CD4-positive, alpha-beta T cell treated with Interferon gamma for 1 hour (primary cell): ENCODE results near the gene CACUL1.

Source experiments
- DNase-seq: peaks from one replicate; pipeline ENCODE4 v3.0.0-alpha.2; 2020

The CACUL1 gene

DNA sequence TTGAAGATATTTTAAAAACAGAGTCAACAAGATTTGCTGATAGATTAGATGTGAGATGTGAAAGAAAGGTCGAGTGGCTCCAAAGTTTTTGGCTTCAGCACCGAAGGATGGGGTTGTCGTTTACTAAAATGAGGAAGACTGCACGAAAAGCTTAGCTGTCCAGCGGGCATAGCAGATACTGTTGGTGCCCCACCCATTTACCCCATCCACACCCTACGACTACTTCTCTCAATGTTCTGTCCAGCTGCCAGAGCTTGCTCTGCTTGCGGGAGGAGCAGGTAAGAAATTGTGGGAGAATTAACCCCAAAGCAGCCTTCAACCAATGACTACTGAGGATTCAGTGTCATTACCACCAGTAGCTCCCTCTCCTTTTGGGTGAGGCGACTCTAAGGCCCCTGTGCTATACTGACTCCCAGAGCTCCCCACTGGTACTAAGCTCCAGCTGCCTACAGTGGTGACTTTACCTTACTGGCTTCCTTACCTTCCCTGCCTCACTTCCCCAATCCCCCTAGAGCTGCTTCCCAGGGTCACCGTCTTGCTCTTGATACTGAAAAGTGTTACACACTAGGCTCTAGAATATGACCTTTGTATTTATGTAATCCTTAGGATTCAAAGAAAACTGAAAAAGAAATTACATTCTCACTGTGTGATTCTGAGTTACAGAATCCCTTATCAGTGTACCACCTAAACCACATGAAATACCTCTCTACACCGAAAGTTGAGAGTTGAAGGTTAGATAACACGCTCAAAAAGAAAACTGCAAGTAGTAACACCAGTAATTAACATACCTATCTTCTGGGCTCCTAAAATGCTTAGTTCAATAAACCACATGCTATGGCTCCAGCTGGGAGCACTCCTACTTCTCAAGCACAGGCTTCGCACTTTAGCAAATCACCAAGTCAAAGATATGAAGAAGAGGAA lies 22.3 kb downstream of the CACUL1 start:
- DNase-seq, result peak; percentile 7

DNA sequence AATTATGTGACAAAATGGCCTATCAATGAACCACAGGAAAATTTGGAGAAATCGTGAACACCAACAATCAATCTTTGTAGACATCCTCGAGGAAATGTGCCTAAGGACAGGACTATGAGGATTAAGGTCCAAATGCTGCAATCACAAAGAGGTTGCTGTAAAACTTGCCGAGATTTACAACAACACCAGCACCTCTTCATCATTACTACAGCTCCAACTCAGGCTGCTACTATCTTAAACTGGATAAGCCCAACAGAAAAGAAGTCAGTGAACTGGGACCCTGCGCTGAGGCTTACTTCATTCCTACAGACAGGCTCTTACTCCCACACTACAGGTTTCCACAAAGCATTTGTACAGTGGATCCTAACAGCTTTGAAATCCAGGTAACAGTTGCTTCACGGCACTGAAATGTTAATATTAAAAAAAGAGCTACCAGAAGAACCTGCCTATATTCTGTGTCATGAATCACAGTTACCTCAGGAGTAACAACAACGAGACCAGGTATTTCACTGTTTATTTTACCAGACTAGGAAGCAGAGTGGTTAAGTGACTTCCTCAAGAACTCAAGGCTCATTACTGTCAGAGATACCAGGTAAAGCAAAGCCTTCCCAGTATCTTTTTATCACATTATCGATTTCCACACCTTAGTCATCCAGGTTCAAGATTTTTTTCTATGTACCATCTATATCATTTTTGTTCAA lies 23.9 kb downstream of the CACUL1 start:
- DNase-seq, result no peak

DNA sequence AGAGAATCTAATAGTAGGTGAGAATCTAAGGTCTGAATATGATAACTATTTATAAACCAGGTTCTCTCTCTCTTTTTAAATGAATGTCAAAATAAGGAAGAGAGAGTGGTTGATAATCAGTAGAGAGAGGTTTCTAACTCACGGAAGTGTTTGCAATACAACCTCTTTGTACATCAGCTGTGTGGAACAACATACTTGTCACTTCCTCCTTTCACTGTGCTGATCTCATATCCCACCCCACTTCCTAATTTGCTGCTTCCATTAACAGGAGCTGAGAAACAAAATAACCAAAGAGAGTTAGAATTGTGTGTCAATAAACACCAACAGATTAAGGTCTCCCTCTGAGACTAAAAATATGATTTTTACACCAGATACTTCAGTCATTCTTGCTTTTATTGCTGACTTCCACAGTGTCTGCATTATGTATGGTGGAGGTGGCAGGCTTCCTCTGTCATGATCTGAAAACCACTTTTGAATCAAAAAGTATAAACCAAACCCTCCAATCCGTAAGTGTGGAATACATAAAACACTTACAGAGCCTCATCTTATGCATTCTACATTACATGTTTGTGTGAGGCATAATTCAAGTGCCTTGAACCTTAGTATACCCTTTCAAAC lies 25.0 kb downstream of the CACUL1 start:
- no peak for DNase-seq

DNA sequence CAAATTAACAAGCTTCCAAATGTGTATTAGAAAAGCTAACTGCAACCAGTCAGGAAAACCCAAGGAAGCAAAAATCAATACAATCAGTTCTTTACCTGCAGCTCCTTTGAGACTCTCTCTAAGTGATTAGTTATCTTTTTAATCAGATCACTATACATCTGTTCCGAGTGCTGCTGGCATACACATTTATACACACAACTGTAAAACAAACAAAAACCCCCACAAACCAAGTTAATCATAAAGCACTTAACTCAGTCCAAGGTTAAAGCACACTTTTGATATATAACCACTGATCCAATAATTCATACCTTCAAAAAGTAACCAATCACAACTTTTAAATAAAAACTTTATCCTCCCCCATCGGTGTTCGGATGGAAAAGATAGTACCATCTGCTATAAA lies 25.6 kb downstream of the CACUL1 start:
- DNase-seq, result no peak

DNA sequence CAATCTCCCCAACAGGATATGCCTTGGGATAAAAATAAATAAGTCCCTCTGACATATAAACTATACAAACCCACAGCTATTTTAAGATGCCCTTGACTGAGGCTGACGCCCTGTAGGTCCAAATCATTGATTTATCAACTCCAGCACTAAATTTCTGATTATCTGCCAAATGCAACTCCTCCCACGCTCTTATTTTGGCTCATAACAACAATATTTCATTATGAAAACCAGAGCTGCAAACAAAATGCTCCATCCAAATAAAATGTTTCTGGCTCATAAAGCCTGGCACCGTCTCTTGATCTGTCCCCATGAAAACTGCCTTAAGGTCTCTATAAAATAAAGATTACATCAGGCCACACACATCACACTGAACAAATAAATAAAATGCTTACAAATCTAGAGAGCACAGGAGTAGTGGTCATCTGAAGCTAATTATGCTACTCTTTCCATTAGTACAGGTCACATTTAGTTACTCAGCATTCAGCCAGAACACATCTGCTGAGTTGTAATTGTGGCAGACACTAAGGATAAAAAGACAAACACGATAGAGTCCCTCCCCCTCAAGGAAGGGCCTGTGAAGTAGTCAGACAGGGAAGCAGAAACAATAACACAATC lies 28.8 kb downstream of the CACUL1 start:
- DNase-seq, result no peak

GRCh38 chr10:118723466-118723865 lies 31.3 kb downstream of the CACUL1 start:
- DNase-seq, result no peak

- no peak for DNase-seq
These were observed 33.3 kb downstream of the CACUL1 start for GRCh38 chr10:118721539-118721876.

DNA sequence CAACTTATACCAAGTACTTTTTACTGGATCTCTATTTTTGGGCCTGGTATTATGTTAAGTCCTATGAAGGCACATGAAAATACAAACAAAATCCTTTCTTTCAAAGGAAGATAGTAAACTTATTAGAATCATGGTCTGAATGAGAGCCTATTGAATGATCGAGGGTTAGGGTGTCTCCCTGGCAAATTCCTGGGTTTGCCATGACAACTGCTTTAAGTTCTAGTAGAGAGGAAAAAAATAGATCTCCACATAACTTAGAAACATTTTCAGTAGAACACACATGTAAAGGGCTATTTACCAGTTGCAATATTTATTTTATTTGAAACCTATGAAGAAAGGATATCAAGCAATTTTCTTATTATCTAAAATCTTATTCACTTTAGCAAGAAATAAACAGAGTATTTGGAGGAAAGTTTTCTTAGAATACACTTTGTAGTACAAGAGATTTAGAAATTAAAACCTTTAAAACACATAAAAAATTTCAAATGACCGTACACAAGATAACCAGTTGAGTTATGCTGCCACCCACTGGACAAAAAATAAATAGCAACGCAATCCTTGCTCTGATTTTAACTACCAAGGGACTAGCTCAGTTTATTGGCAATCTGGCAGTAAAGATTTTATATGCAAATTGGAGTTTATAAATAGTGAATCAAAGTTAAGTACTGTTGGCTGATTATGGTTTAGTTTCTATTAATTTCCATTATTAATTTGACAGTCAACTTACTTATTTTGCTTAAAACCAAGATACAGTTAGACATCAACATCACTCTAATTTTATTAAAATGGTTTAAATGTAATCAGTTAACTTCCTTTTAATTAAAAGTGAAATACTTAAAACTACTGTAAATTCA lies 33.9 kb downstream of the CACUL1 start:
- DNase-seq, result peak; percentile 23

DNA sequence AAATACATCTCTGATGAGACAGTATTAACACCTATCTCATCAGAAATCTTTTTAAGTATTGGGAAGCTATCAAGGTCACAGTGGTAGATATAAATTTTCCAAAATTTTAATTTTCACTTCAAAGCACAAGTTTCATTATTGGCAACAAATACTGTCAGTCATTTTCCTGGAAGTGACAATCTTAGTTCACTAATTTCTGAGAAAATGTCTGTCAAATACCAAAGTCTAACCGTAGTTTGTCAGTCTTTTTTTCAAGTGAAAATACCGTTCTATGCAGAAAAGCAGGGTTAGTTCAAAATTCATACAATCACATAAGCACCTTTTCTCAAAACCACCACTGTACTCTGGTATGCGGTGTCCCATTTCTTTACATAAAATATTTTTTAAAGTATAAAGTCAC lies 40.4 kb downstream of the CACUL1 start:
- DNase-seq, result no peak

DNA sequence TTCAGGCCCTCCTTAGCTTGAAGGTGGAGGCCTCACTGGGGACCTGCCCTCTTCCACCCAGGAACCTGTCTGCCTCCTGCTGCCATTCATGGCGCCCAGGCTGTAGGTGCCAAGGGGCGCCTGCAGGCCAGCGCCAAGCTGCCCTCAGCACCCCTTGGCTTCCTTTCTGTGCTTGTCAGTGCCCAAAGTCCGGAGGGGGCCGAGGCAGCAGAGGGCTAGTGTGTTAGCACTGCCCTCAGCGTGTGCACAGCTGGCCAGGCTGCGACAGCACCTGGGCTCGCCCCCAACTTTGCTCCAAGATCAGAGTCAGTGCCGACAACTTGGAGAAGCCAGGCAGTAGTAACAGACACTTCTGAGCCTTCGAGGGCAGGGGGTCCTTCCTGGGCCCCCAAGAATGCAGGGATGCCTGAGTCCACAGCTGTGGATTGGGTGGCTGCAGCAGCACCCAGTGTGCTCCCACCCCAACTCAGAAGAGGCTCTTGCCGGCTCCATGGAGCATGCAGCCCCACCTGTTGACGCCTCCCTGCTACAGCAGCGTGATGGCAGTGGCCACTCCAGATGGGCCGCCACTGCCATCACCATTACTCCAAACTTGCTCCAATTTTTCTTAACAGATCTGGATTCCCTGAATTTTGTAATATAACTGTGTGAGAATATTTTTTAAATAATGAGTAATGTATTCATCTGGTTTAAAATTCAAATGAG lies 41.7 kb downstream of the CACUL1 start:
- no peak for DNase-seq

- DNase-seq, result no peak
These were observed 42.7 kb downstream of the CACUL1 start for GRCh38 chr10:118712080-118712479.

DNA sequence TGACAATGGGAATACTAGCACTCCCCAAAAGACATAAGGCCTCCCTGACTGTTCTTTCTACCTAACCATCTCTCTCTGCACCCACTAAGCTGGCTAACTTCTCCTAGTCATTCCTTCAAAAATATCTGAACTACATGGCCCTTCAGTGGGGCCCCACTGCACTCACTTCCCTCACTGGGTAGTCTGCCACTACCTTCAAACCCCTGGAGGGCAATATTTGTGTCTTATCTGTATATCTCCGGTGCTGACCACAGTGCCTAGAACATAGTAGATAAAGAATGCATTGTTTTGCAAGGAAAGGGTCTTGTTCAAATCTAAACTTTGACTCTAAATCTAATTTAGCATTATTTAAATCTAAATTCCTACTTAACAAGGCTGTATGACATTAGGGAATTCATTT lies 44.3 kb downstream of the CACUL1 start:
- no peak for DNase-seq

- no peak for DNase-seq
These were observed 46.2 kb downstream of the CACUL1 start for GRCh38 chr10:118708571-118708970.

DNA sequence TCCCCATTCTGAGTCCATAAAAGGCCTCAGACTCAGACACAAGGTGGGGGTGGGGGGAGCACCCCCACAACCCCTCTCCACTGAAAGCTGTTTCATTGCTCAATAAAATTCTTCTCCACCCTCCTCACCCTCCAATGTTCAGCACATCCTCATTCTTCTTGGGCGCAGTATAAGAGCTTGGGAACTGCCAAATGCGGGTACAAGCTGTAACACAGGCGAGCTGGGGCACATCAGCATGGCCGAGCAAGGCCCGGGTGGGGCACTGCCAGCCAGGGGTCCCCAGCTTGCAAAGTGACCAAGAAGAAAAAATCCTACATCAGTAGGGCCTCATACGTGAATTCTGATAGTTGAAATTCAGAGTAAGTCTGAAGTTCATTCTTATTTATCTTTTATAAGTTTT lies 50.1 kb downstream of the CACUL1 start:
- DNase-seq, result no peak

GRCh38 chr10:118701529-118702323 lies 53.0 kb downstream of the CACUL1 start:
- DNase-seq, result no peak

DNA sequence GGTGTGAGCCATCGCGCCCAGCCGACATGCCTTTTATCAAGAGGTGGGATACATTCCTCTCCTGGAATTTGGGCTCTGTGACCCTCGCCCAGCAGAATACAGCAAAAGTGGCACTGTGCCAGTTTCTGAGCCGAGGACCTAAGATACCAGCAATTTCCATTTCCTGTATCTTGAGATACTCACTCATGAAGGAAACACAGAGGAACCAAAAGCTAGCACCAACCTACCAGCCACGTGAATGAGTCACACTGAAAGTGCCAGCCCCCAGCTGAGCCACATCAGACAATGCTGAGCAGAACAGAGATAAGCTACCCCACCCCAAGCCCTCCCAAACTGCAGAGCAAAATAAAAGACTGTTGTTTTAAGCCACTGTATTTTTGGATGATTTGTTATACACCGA lies 56.3 kb downstream of the CACUL1 start:
- peak; percentile 79 for DNase-seq

DNA sequence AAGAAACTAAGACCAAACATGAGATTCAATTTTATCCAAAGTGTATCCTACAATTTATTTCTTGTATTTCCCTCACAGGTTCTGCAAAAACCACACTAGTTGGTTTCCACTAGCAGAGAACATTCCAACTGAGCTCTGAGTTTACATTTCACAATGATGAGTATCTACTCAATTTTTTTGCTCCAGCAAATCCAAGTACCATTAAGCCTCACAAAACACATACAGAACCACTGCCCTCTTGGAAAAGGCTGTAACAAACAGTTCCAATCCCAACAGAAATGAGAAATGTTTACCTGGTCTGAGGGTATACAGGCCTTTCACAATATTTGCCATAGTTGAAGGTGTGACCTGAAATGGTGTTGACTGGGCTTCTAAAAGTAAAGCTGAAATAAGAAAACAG lies 59.9 kb downstream of the CACUL1 start:
- DNase-seq, result no peak

DNA sequence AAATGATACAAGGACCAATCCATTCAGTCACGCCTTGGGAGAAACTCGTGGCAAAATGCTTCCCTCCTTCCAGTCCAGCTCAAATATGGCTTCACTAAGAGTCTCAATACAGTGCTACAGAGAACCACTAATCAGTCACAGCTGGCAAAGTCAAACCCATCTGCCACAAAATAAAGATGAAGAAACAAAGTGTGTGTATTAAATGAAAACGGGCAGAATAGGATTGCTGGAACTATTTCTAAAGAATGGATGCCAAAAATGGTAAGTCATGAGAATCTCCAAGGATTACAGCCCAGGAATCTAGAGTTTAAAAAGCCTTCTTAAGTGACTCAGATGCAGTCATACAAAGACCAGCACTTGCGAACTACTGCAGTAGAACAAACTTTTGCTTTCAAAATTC lies 61.9 kb downstream of the CACUL1 start:
- no peak for DNase-seq

- DNase-seq, result no peak
These were observed 65.5 kb downstream of the CACUL1 start for GRCh38 chr10:118689070-118689858.

DNA sequence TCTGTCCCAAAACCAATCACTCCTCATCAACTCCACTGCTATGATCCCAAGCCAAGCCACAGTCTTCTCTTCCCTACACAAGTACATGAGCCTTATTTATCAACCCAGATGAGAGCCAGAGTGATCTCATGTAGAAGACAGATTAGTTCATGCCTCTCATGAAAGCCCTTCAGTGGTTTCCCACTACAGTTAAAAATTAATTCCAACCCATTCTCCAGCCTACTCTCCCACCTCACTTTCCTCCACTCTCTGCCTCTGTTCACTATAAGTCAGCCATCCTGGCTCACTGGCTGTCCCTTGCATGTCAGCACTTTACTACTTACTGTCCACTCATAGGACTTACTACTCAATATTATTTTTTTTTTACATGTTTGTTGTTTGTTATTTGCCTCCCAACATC lies 67.3 kb downstream of the CACUL1 start:
- no peak for DNase-seq
